Inferior parietal cortex (tissue), 1 donor: ENCODE measurements around the gene DYDC2.

Source experiments
- DNase-seq: peaks from one replicate; pipeline ENCODE4 v3.0.0-alpha.2; 2016; ENCODE audit errors: extremely low spot score

Gene DYDC2

GRCh38 chr10:80371467-80371866 lies 14.9 kb downstream of the DYDC2 start:
- DNase-seq, result no peak

- DNase-seq, result no peak
Observed at GRCh38 chr10:80372675-80373074, 16.1 kb downstream of the DYDC2 start.

- DNase-seq, result no peak
Observed at GRCh38 chr10:80373502-80373901, 16.9 kb downstream of the DYDC2 start.

GRCh38 chr10:80379701-80380100 lies 23.1 kb downstream of the DYDC2 start:
- DNase-seq, result no peak

- DNase-seq, result no peak
Observed at GRCh38 chr10:80380185-80380584, 23.6 kb downstream of the DYDC2 start.

- peak; percentile 57 for DNase-seq
Observed at GRCh38 chr10:80382989-80383388, 26.4 kb downstream of the DYDC2 start.

GRCh38 chr10:80390740-80391139 lies 34.2 kb downstream of the DYDC2 start:
- no peak for DNase-seq

GRCh38 chr10:80392250-80392649 lies 35.7 kb downstream of the DYDC2 start:
- DNase-seq, result no peak

GRCh38 chr10:80394358-80394916 lies 37.9 kb downstream of the DYDC2 start:
- DNase-seq, result no peak

- DNase-seq, result no peak
Observed at GRCh38 chr10:80397014-80397413, 40.4 kb downstream of the DYDC2 start.

- DNase-seq, result no peak
Observed at GRCh38 chr10:80400136-80400804, 43.7 kb downstream of the DYDC2 start.

GRCh38 chr10:80405035-80405434 lies 48.5 kb downstream of the DYDC2 start:
- DNase-seq, result no peak

GRCh38 chr10:80405626-80406025 lies 49.0 kb downstream of the DYDC2 start:
- DNase-seq, result no peak

GRCh38 chr10:80406204-80406603 lies 49.6 kb downstream of the DYDC2 start:
- DNase-seq, result no peak

GRCh38 chr10:80407812-80408241 lies 51.2 kb downstream of the DYDC2 start:
- peak; percentile 34 for DNase-seq

GRCh38 chr10:80408242-80409101 lies 51.9 kb downstream of the DYDC2 start, which contains the start of gene PRXL2A:
Gene PRXL2A, plus strand, starts transcription at chr10:80408551. Its CDS starts 11,917 bp downstream, at chr10:80420468.
- DNase-seq, result peak; percentile 66

GRCh38 chr10:80409121-80409520 lies 52.5 kb downstream of the DYDC2 start:
- no peak for DNase-seq

GRCh38 chr10:80410122-80410521 lies 53.5 kb downstream of the DYDC2 start:
- peak; percentile 25 for DNase-seq

GRCh38 chr10:80410578-80411145 lies 54.1 kb downstream of the DYDC2 start:
- peak; percentile 45 for DNase-seq

GRCh38 chr10:80411267-80411668 lies 54.7 kb downstream of the DYDC2 start:
- no peak for DNase-seq

GRCh38 chr10:80411681-80412220 lies 55.2 kb downstream of the DYDC2 start:
- no peak for DNase-seq

GRCh38 chr10:80412486-80412885 lies 55.9 kb downstream of the DYDC2 start:
- no peak for DNase-seq
